ENCODE measurements around the gene LBH. TPM values are rescaled to one million over a fixed set of nuclear protein-coding genes. Genes with fewer than 3 reads are reported as not detected.

LBH gene
- polyA plus RNA-seq, 1 of the 3 experiments (the other 2 are of a cell fraction): 22.8 TPM

DNA sequence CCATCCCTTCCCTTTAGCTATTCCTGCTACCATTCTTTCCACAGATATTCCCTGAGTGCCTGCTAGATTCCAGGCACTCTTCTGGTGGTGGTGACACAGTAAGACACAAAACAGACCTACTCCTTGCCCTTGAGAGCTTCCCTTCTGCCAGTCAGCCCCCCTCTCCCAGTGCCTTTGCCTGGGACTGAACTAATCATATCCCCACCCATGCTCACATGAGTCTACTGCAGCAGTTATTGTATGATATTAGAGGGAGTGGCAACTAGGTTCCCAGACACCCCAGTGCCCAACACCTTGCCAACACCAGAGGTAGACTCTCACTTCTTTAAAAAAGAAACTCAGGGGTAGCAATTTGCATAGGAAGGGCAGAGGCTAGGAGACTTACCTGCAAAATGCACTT, 7.2 kb upstream of the LBH start:
- Histone ChIP-seq H3K27ac (ENCODE audit: low read depth in 2 of 2, low read length in 1 of 2) (no peak overlapping the region), H3K79me2 (ENCODE audit: insufficient read depth) (no peaks in the 10 kb centered on the region), H3F3A (replicated peaks; ENCODE audit: insufficient read depth) (no peaks in the 10 kb centered on the region), H3K9ac (no peak overlapping the region), H3K4me2 (no peak overlapping the region), H4K20me1 (ENCODE audit: insufficient read depth) (no peaks in the 10 kb centered on the region), H3K4me1 (ENCODE audit: control insufficient read depth in 1 of 2, insufficient read depth in 2 of 2, low read depth in 1 of 2, low read length in 1 of 2) (peaks cover 2 to 10% of the 10 kb centered on the region in 2 experiments; a peak in 3 of 4 replicates), H3K9me2 (no peaks in the 10 kb centered on the region), H2AFZ (ENCODE audit: low read depth) (no peak overlapping the region), H3K27me3 (ENCODE audit: insufficient read depth) (no peaks in the 10 kb centered on the region), H3K36me3 (replicated peaks in 1 of 2; ENCODE audit: control insufficient read depth in 1 of 2, insufficient read depth in 2 of 2, low read length in 1 of 2) (no peaks in the 10 kb centered on the region), H3K9me3 (no peaks in the 10 kb centered on the region), H3K4me3 (ENCODE audit: low read depth in 2 of 2, low read length in 1 of 2) (no peak overlapping the region)
- TF ChIP-seq RXRA (IDR thresholded peaks at IDR 0.05; ENCODE audit: borderline replicate concordance, low read depth) (no peak), MEF2A (IDR thresholded peaks at IDR 0.05; ENCODE audit: borderline replicate concordance, low read depth) (no peak), GABPA (IDR thresholded peaks at IDR 0.05; ENCODE audit: low read depth) (no peak), FOXM1 (IDR thresholded peaks at IDR 0.05; ENCODE audit: low read depth) (no peak), FOXJ3 (CRISPR knock-in tag; IDR thresholded peaks at IDR 0.05) (no peak), RFX5 (IDR thresholded peaks at IDR 0.05; ENCODE audit: low read length) (no peak), TEAD4 (IDR thresholded peaks at IDR 0.05; ENCODE audit: borderline replicate concordance, insufficient read depth) (no peak), TCF12 (IDR thresholded peaks at IDR 0.05) (no peak), POLR2AphosphoS5 (IDR thresholded peaks at IDR 0.05; ENCODE audit: low read depth, low read length) (no peak), SIN3A (IDR thresholded peaks at IDR 0.05; ENCODE audit: borderline replicate concordance, low read depth, low read length) (no peak), CHD2 (IDR thresholded peaks at IDR 0.05; ENCODE audit: low read length, partially characterized antibody) (no peak), EZH2phosphoT487 (IDR thresholded peaks at IDR 0.05; ENCODE audit: borderline replicate concordance, low read depth) (no peak), NRF1 (IDR thresholded peaks at IDR 0.05; ENCODE audit: low read depth, low read length) (no peak)
- TF ChIP-seq, protein P1, sequence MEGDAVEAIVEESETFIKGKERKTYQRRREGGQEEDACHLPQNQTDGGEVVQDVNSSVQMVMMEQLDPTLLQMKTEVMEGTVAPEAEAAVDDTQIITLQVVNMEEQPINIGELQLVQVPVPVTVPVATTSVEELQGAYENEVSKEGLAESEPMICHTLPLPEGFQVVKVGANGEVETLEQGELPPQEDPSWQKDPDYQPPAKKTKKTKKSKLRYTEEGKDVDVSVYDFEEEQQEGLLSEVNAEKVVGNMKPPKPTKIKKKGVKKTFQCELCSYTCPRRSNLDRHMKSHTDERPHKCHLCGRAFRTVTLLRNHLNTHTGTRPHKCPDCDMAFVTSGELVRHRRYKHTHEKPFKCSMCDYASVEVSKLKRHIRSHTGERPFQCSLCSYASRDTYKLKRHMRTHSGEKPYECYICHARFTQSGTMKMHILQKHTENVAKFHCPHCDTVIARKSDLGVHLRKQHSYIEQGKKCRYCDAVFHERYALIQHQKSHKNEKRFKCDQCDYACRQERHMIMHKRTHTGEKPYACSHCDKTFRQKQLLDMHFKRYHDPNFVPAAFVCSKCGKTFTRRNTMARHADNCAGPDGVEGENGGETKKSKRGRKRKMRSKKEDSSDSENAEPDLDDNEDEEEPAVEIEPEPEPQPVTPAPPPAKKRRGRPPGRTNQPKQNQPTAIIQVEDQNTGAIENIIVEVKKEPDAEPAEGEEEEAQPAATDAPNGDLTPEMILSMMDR (IDR thresholded peaks at IDR 0.05): no peak
- TF ChIP-seq, protein P2, sequence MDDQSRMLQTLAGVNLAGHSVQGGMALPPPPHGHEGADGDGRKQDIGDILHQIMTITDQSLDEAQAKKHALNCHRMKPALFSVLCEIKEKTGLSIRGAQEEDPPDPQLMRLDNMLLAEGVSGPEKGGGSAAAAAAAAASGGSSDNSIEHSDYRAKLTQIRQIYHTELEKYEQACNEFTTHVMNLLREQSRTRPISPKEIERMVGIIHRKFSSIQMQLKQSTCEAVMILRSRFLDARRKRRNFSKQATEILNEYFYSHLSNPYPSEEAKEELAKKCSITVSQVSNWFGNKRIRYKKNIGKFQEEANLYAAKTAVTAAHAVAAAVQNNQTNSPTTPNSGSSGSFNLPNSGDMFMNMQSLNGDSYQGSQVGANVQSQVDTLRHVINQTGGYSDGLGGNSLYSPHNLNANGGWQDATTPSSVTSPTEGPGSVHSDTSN (IDR thresholded peaks at IDR 0.05): no peak
- ChIA-PET POLR2A (interaction anchor here (0.9 kb wide), 1 partner anchor 17 kb away, joined by 4 read pairs; no protein-coding TSS in a partner anchor), CTCF (interaction anchor here (1.0 to 18.6 kb wide), 4 partner anchors 11 to 486 kb away, joined by 3 to 262 read pairs (median 31); no protein-coding TSS in a partner anchor)
- no peak for DNase-seq

Measured in SK-N-SH (cell line).